Parathyroid adenoma (tissue), 2 donors: Measurements from ENCODE around the gene TMEM161B.

Experiments
- H2AFZ ChIP-seq: fragments of 300-600 bp; sonication (generic); one replicate; pipeline ENCODE4 v1.7.0; 2017; ENCODE audit warnings: antibody characterized with exemption, mild to moderate bottlenecking
- H3K27ac ChIP-seq: fragments of 300-600 bp; sonication (generic); one replicate; pipeline ENCODE4 v1.7.0; 2017
- H3K27me3 ChIP-seq: fragments of 300-600 bp; sonication (generic); one replicate; pipeline ENCODE4 v1.7.0; 2017; ENCODE audit warnings: low read length; ENCODE audit not compliant: control insufficient read depth, insufficient read depth
- H3K36me3 ChIP-seq: fragments of 300-600 bp; sonication (generic); one replicate; pipeline ENCODE4 v1.7.0; 2017; ENCODE audit warnings: low read length; ENCODE audit not compliant: control insufficient read depth, insufficient read depth
- H3K4me1 ChIP-seq: fragments of 300-600 bp; sonication (generic); one replicate; pipeline ENCODE4 v1.7.0; 2017; ENCODE audit warnings: control low read depth
- H3K4me2 ChIP-seq: fragments of 300-600 bp; sonication (generic); one replicate; pipeline ENCODE4 v1.7.0; 2017; ENCODE audit warnings: low read length
- H3K4me3 ChIP-seq: fragments of 300-600 bp; sonication (generic); one replicate; pipeline ENCODE4 v1.7.0; 2017; ENCODE audit warnings: low read depth, low read length
- H3K79me2 ChIP-seq: fragments of 300-600 bp; sonication (generic); one replicate; pipeline ENCODE4 v1.7.0; 2017; ENCODE audit warnings: control low read depth
- H3K9ac ChIP-seq: fragments of 300-600 bp; sonication (generic); one replicate; pipeline ENCODE4 v1.7.0; 2017; ENCODE audit warnings: mild to moderate bottlenecking
- H3K9me3 ChIP-seq: fragments of 300-600 bp; sonication (generic); one replicate; pipeline ENCODE4 v1.7.0; 2017; ENCODE audit warnings: low read length; ENCODE audit not compliant: control insufficient read depth
- TF ChIP-seq, protein P1 (sequence below): fragments of 300-600 bp; sonication (generic); IDR thresholded peaks from one replicate; pipeline ENCODE4 v1.7.0; 2017; ENCODE audit warnings: antibody characterized with exemption, mild to moderate bottlenecking
- donor health status: primary hyperparathyroidism.

Gene TMEM161B

DNA sequence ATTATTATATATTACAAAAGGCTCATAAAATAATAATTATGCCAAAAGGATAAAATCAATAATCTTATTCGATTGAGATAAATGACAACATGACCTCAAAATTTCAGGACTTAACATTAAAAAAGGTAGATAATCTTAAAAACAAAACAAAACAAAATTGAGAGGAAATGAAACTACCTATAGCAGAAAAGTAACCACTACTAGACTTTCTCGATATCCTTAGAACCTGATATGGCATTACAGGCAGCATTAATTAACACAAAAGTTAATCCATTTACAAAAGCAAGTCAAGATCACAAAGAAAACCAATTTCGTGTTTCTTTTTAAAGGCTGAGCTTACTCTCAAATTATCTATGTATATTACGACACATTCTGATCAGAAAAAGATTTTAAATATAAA is 29.9 kb downstream of the TMEM161B start:
- TF ChIP-seq, protein P1, sequence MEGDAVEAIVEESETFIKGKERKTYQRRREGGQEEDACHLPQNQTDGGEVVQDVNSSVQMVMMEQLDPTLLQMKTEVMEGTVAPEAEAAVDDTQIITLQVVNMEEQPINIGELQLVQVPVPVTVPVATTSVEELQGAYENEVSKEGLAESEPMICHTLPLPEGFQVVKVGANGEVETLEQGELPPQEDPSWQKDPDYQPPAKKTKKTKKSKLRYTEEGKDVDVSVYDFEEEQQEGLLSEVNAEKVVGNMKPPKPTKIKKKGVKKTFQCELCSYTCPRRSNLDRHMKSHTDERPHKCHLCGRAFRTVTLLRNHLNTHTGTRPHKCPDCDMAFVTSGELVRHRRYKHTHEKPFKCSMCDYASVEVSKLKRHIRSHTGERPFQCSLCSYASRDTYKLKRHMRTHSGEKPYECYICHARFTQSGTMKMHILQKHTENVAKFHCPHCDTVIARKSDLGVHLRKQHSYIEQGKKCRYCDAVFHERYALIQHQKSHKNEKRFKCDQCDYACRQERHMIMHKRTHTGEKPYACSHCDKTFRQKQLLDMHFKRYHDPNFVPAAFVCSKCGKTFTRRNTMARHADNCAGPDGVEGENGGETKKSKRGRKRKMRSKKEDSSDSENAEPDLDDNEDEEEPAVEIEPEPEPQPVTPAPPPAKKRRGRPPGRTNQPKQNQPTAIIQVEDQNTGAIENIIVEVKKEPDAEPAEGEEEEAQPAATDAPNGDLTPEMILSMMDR = no peak
- Histone ChIP-seq H3K36me3 (no peaks in the 10 kb centered on the region), H3K4me3 (no peak overlapping the region)

DNA sequence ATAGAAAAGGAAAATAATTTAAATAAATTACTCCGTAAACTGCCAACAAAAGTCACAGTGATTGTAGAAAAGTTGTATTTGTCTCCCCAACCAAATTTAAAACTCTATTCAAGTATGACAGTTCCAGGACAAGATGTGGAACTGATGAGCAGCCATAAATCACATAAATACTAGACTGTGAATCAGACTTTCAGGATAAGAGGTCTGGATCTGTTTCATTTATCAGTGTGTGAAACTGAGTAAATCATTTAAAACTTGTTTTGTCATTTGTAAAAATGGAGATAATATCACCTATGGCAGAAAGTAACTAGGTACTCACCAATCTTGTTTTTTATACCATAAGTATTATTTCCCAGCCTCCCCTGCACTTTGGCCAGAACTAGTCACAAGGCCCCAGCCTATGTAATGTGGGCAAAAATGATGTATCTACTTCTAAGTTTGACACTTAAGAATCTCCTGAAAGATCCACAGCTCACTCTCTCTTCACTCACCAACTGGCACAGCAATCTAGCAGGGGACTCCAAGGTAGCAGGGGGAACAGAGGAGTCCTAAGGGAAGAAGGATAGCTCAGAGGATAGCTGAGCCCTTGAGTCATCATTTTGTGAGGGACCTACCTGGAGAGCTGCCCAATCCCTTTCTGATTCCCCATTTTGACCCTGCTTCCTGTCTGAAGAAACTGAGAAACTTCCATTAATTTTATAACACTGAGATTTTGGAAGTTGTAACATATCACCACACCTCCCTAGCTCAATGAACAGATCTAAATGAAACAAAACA is 31.6 kb downstream of the TMEM161B start:
- Histone ChIP-seq H3K9ac (no peak overlapping the region), H2AFZ (no peak overlapping the region), H3K4me1 (no peaks in the 10 kb centered on the region), H3K27ac (no peak overlapping the region), H3K36me3 (no peaks in the 10 kb centered on the region), H3K79me2 (peaks cover 4% of the 10 kb centered on the region), H3K27me3 (no peaks in the 10 kb centered on the region), H3K9me3 (no peaks in the 10 kb centered on the region), H3K4me2 (no peak overlapping the region), H3K4me3 (no peak overlapping the region)
- TF ChIP-seq, protein P1 = no peak

More for the DNA sequence above, 29.9 kb downstream of the TMEM161B start:
- no peak overlapping the region for H2AFZ ChIP-seq
- peaks cover 4% of the 10 kb centered on the region for H3K79me2 ChIP-seq
- H3K4me2 ChIP-seq = no peak overlapping the region
- H3K4me1 ChIP-seq = peaks cover 5% of the 10 kb centered on the region
- H3K27ac ChIP-seq = no peak overlapping the region
- H3K9me3 ChIP-seq = no peaks in the 10 kb centered on the region
- no peaks in the 10 kb centered on the region for H3K27me3 ChIP-seq
- H3K9ac ChIP-seq = no peak overlapping the region

DNA sequence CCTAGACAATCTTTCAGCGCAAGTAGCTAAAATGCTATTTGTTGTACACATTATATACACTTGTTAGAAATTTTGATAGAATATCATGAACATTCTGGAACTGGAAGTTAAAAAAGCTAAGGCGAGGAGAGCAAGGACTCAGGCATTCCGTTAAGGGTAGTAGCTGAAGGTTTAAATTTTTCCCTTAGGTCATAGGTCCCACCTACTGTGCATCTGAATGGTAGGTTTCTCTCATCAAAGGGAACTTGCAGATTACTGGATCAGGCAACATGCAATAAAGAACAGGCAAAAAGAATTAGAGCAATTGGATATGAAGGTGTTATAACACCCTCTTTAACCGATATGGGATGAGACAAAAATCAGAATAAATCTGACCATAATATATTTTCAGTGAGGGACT is 32.8 kb downstream of the TMEM161B start:
- Histone ChIP-seq H3K9me3 (no peaks in the 10 kb centered on the region), H3K4me3 (no peak overlapping the region), H3K4me1 (no peaks in the 10 kb centered on the region), H3K27me3 (no peaks in the 10 kb centered on the region), H3K79me2 (no peaks in the 10 kb centered on the region), H3K27ac (no peak overlapping the region), H2AFZ (no peak overlapping the region), H3K36me3 (no peaks in the 10 kb centered on the region), H3K9ac (no peak overlapping the region), H3K4me2 (no peak overlapping the region)
- TF ChIP-seq, protein P1 = no peak

DNA sequence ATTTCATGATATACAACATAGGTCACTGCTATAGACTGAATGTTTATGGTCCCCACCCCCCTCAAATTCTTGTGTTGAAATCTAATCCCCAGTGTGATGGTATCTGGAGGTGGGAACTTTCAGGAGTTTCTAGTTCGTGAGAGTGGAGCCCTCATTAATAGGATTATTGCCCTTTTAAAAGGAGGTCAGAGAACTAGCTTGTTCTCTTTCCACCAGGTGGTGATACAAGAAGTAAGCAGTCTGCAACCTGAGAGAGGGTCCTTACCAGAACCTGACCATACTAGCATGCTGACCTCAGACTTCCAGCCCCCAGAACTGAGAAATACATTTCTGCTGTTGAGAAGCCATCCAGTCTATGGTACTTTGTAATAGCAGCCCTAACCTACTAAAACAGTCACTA is 33.3 kb downstream of the TMEM161B start:
- Histone ChIP-seq H3K9ac (no peak overlapping the region), H3K4me1 (no peaks in the 10 kb centered on the region), H3K36me3 (no peaks in the 10 kb centered on the region), H3K79me2 (no peaks in the 10 kb centered on the region), H2AFZ (no peak overlapping the region), H3K9me3 (no peaks in the 10 kb centered on the region), H3K4me3 (no peak overlapping the region), H3K27me3 (no peaks in the 10 kb centered on the region), H3K27ac (no peak overlapping the region), H3K4me2 (no peak overlapping the region)
- TF ChIP-seq, protein P1 = no peak

DNA sequence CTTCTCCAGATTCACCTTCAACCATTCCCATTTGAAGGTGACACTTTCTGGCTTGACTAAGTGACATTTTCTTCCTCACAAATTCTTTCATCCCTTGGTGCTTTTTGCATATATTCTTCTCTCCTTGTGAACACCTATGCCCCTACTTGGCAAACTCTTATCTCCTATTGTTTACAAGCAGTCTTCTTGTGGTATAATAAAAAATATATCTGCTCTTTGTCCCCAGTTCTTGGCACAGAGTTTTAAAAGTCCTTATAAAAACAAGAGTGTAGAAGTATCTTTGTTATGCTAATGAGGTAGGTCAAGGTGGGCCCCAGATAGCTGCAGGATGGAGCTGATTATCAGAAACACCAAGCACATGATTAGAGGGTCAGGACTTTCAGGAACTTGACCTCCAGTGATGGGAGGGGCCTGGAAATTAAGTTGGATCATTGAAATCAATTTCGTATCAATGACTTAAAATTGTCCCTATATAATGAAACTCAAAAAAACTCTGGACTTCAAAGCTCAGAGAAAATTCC is 38.0 kb downstream of the TMEM161B start:
- Histone ChIP-seq H3K4me1 (no peaks in the 10 kb centered on the region), H3K9ac (no peak overlapping the region), H3K4me3 (no peak overlapping the region), H3K9me3 (no peaks in the 10 kb centered on the region), H3K4me2 (no peak overlapping the region), H3K36me3 (no peaks in the 10 kb centered on the region), H2AFZ (no peak overlapping the region), H3K79me2 (no peaks in the 10 kb centered on the region), H3K27ac (no peak overlapping the region), H3K27me3 (no peaks in the 10 kb centered on the region)
- TF ChIP-seq, protein P1 = no peak
